Adrenal gland (tissue), 12 donors: ENCODE measurements around the gene LAG3. TPM values are rescaled to one million over a fixed set of nuclear protein-coding genes. Genes with fewer than 3 reads are reported as not detected.

ENCODE experiments used
- DNase-seq, 7 donors: peaks; one replicate each; pipeline ENCODE4 v3.0.0-alpha.2; 2019 to 2020
- H3K27ac ChIP-seq, 5 donors: fragments of 200-600 bp; sonication (generic) in 4 of 5; 1 replicate in 3 of 5; 2 replicates in 2 of 5; pipeline versions ENCODE4 v1.5.1 to v1.8.0; 2016 to 2020; ENCODE audit warnings: mild to moderate bottlenecking in 1 of 5
- H3K27me3 ChIP-seq: fragments of 200-600 bp; 2 replicates; pipeline ENCODE4 v1.8.0; 2021
- H3K36me3 ChIP-seq, 2 donors: fragments of 200-600 bp; replicated peaks in 1 of 2; 1 replicate in 1 of 2; 2 replicates in 1 of 2; pipeline versions ENCODE4 v1.5.1 to v1.8.0; 2018 to 2022
- H3K4me1 ChIP-seq, 2 donors: fragments of 200-600 bp; replicated peaks in 1 of 2; 1 replicate in 1 of 2; 2 replicates in 1 of 2; pipeline versions ENCODE4 v1.5.1 to v1.8.0; 2018 to 2021
- H3K4me3 ChIP-seq, 4 donors: fragments of 200-600 bp; sonication (generic) in 3 of 4; one replicate each; pipeline ENCODE4 v1.5.1; 2016 to 2018
- H3K9me3 ChIP-seq, 3 donors: fragments of 200-600 bp; sonication (generic) in 1 of 3; replicated peaks in 1 of 3; 1 replicate in 2 of 3; 2 replicates in 1 of 3; pipeline versions ENCODE4 v1.5.1 to v1.8.0; 2016 to 2021
- CTCF ChIP-seq, 6 experiments: fragments of 450-650 bp in 4 of 6; fragments of 200-600 bp in 2 of 6; sonication (generic) in 1 of 6; IDR thresholded peaks; 1 replicate in 5 of 6; 2 replicates in 1 of 6; pipeline versions ENCODE4 v1.5.1 to v1.8.0; 2016 to 2021; ENCODE audit warnings: antibody characterized with exemption in 6 of 6, mild to moderate bottlenecking in 2 of 6, moderate library complexity in 1 of 6
- POLR2A ChIP-seq, 2 donors: fragments of 450-650 bp; IDR thresholded peaks; one replicate each; pipeline ENCODE4 v1.6.1; 2017; ENCODE audit warnings: antibody characterized with exemption in 2 of 2, mild to moderate bottlenecking in 2 of 2, moderate library complexity in 1 of 2
- WGBS, 4 donors: extraction: QIAGEN DNeasy Blood & Tissue Kit in 2 of 4; methylation state at CpG; one replicate each; pipeline versions ENCODE4 v1.1.5 to v1.1.7; 2013 to 2017; 5-methylcytosine and 5-hydroxymethylcytosine counted together
- intact Hi-C, 2 donors: fragments of 100-400 bp; cut with DNase I; formaldehyde crosslinking; loops; one replicate each; pipeline versions ENCODE4 v1.14.1 to v1.15.0; 2022 to 2023
- polyA plus RNA-seq, 3 donors: library from polyadenylated mRNA; stranded (reverse); fragments of 200-250 nt in 2 of 3; fragments of 350-450 nt in 1 of 3; fragmentation: Illumina TruSeq in 1 of 3; extraction: RNeasy Lipid Tissue Mini Kit (QIAGEN cat#74804) in 1 of 3; gene quantifications; one replicate each; pipeline ENCODE4 v1.2.3, GENCODE V29; 2013 to 2014
- total RNA-seq, 9 donors: library from RNA; depleted of rRNA in 4 of 9; stranded (reverse); fragments of >200 nt in 4 of 9; fragments of 120-200 nt in 1 of 9; fragmentation: NEBNext Ultra II Directional in 1 of 9; extraction: Animal tissue kit (Norgen Biotek cat#: 25700) in 1 of 9; gene quantifications; one replicate each; pipeline versions ENCODE4 v1.1.0 to v1.2.4, GENCODE V29; 2013 to 2023
- donor health status: healthy with polysubstance abuse.
- donor health status: Bipolar disorder and iron deficiency.
- donor health status: DM: yes; HTN: yes; CAD: no.
- donor health status: DM: no; HTN: no; CAD: no.
- donor health status: DM: no; HTN: no; CAD: no.
- donor health status: DM: yes; HTN: yes; CAD: no.

The LAG3 gene
- total and polyA plus RNA-seq, 12 donors = 0.11 to 4.3 (median 0.71) TPM; not detected in 2

GRCh38 chr12:6753772-6754356 lies 18.5 kb upstream of the LAG3 start:
- Histone ChIP-seq H3K36me3 (peaks cover 0 to 31% of the 10 kb centered on the region in 2 donors), H3K27ac (peak overlapping the region in 4 of 5 donors; percentile 91 to 97 (median 96)), H3K9me3 (no peaks in the 10 kb centered on the region), H3K4me1 (peaks cover 8 to 22% of the 10 kb centered on the region in 2 donors), H3K4me3 (no peak overlapping the region), H3K27me3 (no peaks in the 10 kb centered on the region)
- DNase-seq = peak in 4 of 7 donors; percentile 15 to 51 (median 32)
- intact Hi-C loops = loop anchor here in 1 of 2 donors (2.0 kb wide), 1 partner anchor 27 kb away; no protein-coding TSS in a partner anchor
- TF ChIP-seq POLR2A (IDR thresholded peaks at IDR 0.05) (no peak), CTCF (IDR thresholded peaks at IDR 0.05) (peak in 4 of 6 experiments; percentile 44 to 97 (median 92))
- 0% methylated on average over 1 to 7 of the region's 7 CpGs for WGBS, 4 donors

- H3K27ac ChIP-seq = peak overlapping the region in 2 of 5 donors; percentile 91 to 97
- intact Hi-C loops = no loop called here
- TF ChIP-seq CTCF (IDR thresholded peaks at IDR 0.05) = no peak
- TF ChIP-seq POLR2A (IDR thresholded peaks at IDR 0.05) = no peak
- no peaks in the 10 kb centered on the region for H3K27me3 ChIP-seq
- H3K4me1 ChIP-seq = peaks cover 8 to 22% of the 10 kb centered on the region in 2 donors
- peaks cover 0 to 25% of the 10 kb centered on the region in 2 donors for H3K36me3 ChIP-seq
- WGBS, 4 donors = 81 to 98% (median 88%) methylated on average over 2 of the region's 2 CpGs
- H3K4me3 ChIP-seq = no peak overlapping the region
- DNase-seq = no peak
- no peaks in the 10 kb centered on the region for H3K9me3 ChIP-seq
These were observed 17.9 kb upstream of the LAG3 start for GRCh38 chr12:6754411-6754810.

- Histone ChIP-seq H3K4me3 (no peak overlapping the region), H3K9me3 (no peaks in the 10 kb centered on the region), H3K36me3 (no peaks in the 10 kb centered on the region), H3K27ac (no peak overlapping the region), H3K4me1 (peaks cover 2 to 11% of the 10 kb centered on the region in 2 donors), H3K27me3 (no peaks in the 10 kb centered on the region)
- no peak for DNase-seq
- TF ChIP-seq CTCF (IDR thresholded peaks at IDR 0.05) (no peak), POLR2A (IDR thresholded peaks at IDR 0.05) (no peak)
- WGBS, 4 donors = 72 to 78% (median 77%) methylated on average over 8 of the region's 8 CpGs
- intact Hi-C loops = no loop called here
These were observed 15.2 kb upstream of the LAG3 start for GRCh38 chr12:6757028-6757690.

DNA sequence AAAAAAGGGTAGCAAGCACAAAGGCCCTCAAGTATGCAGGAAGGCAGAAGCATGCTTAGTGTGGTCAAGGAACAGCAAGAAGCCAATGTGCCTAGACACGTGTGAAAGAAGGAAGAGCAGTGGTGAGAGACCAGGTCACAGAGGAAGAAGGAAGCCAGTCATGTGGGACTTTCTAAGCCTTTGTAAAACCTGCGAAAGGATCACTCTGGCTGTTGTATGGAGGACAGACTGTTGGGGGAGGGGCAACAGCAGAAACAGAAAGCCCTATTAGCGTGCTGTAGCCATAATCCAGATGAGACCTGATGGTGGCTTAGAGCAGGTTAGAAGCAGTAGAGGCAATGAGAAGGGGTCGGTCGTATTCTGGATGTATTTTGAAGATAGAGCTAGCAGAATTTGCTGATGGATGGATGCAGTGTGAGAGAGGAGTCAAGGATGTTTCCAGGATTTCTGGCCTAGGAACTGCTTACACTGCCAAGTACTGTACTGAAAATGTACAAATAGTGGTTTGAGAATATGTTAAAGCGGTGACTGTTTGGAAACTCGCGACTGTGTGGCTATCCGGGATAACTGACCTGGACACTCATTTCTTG lies 13.7 kb upstream of the LAG3 start:
- intact Hi-C loops = no loop called here
- Histone ChIP-seq H3K4me3 (no peak overlapping the region), H3K27me3 (no peaks in the 10 kb centered on the region), H3K9me3 (no peaks in the 10 kb centered on the region), H3K36me3 (no peaks in the 10 kb centered on the region), H3K27ac (no peak overlapping the region), H3K4me1 (peaks cover 3 to 12% of the 10 kb centered on the region in 2 donors)
- TF ChIP-seq CTCF (IDR thresholded peaks at IDR 0.05) (no peak), POLR2A (IDR thresholded peaks at IDR 0.05) (no peak)
- no peak for DNase-seq
- WGBS, 4 donors = 74 to 85% (median 78%) methylated on average over 9 of the region's 9 CpGs
